GM12878 (cell line): ENCODE data around the gene PTCD2.

Experiments
- EP300 ChIP-seq, 2 experiments: fragments of 150-350 bp in 1 of 2; IDR thresholded peaks; 2 replicates each; pipeline ENCODE4 v1.6.1; 2011 to 2012; ENCODE audit warnings: low read depth in 2 of 2, low read length in 2 of 2, borderline replicate concordance in 1 of 2, improper control_type of control experiment in 1 of 2, inconsistent platforms in 1 of 2; ENCODE audit not compliant: control insufficient read depth in 1 of 2
- POLR2A ChIP-seq: IDR thresholded peaks from 2 replicates; pipeline ENCODE4 v1.6.1; 2011; ENCODE audit warnings: low read depth, mild to moderate bottlenecking, low read length
- ZNF274 ChIP-seq: IDR thresholded peaks from one replicate; pipeline ENCODE4 v1.8.0; 2011; ENCODE audit not compliant: insufficient read length, insufficient read depth
- TF ChIP-seq, protein P1 (sequence below): IDR thresholded peaks from 2 replicates; pipeline ENCODE4 v1.6.1; 2011; ENCODE audit warnings: mild to moderate bottlenecking, low read depth, low read length, moderate library complexity; ENCODE audit not compliant: insufficient replicate concordance

DNA sequence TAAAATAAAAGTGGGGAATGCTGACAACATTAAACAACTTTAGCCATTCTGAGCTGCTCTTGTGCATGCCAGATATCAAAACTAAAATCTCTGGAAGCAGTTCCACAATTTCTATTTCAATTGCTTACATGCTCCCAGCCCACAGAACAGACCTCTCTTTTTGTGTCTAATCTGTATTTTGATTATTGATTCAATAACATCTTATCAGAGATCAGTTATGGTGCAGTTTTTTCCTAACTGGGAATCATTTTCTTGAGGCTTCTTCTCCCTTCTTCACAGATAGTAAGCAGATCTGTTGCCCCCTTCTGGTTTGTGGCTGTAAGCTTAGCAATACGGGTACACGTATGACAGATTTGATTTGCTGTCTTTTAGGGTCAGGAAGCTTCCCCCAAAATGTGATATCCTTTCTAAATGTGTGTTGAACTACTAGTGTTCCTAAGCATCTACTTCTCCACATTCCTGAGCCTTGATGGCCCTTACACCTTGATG lies 39.5 kb upstream of the PTCD2 start:
- TF ChIP-seq ZNF274 = no peak
- TF ChIP-seq EP300 (IDR thresholded peaks at IDR 0.05; ENCODE audit: borderline replicate concordance in 1 of 2, control insufficient read depth in 1 of 2, low read depth in 2 of 2, low read length in 2 of 2) = no peak
- TF ChIP-seq, protein P1, sequence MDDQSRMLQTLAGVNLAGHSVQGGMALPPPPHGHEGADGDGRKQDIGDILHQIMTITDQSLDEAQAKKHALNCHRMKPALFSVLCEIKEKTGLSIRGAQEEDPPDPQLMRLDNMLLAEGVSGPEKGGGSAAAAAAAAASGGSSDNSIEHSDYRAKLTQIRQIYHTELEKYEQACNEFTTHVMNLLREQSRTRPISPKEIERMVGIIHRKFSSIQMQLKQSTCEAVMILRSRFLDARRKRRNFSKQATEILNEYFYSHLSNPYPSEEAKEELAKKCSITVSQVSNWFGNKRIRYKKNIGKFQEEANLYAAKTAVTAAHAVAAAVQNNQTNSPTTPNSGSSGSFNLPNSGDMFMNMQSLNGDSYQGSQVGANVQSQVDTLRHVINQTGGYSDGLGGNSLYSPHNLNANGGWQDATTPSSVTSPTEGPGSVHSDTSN = no peak
- TF ChIP-seq POLR2A = no peak
